ENCODE results near the gene UBE2M.
A peak's percentile ranks its signal among the peaks of the same experiment; 100 is the strongest.

- TF ChIP-seq FOXM1 (IDR thresholded peaks at IDR 0.05; ENCODE audit: borderline replicate concordance) (peak; percentile 54; the same call in 1 of the 2 replicates), PKNOX1 (IDR thresholded peaks at IDR 0.05) (no peak), HDGF (IDR thresholded peaks at IDR 0.05; ENCODE audit: borderline replicate concordance) (no peak), SP1 (IDR thresholded peaks at IDR 0.05) (no peak)
Measured at GRCh38 chr19:58544591-58545285, 13.7 kb downstream of the UBE2M start.
